Upper lobe of left lung (tissue), 6 donors: Measurements from ENCODE around the gene PREX1. TPM values are rescaled to one million over a fixed set of nuclear protein-coding genes. Genes with fewer than 3 reads are reported as not detected.

Source experiments
- ATAC-seq, 2 donors: fragments of 200-7000 bp; cut with Tn5 transposase; one replicate each; pipeline ENCODE4 v1.9.1; 2022; ENCODE audit warnings: mild to moderate bottlenecking in 2 of 2, moderate library complexity in 2 of 2; ENCODE audit not compliant: low FRiP score in 2 of 2
- DNase-seq, 2 donors: peaks; one replicate each; pipeline ENCODE4 v3.0.0-alpha.2; 2019 to 2020
- H3K27ac ChIP-seq, 4 donors: fragments of 200-600 bp; sonication (generic); one replicate each; pipeline ENCODE4 v1.5.1; 2016 to 2019
- H3K27me3 ChIP-seq, 4 donors: fragments of 200-600 bp; sonication (generic); one replicate each; pipeline ENCODE4 v1.5.1; 2017 to 2019
- H3K36me3 ChIP-seq, 4 donors: fragments of 200-600 bp; sonication (generic); one replicate each; pipeline ENCODE4 v1.5.1; 2016 to 2019
- H3K4me1 ChIP-seq, 4 donors: fragments of 200-600 bp; sonication (generic); one replicate each; pipeline ENCODE4 v1.5.1; 2018 to 2019
- H3K4me3 ChIP-seq, 4 donors: fragments of 200-600 bp; sonication (generic); one replicate each; pipeline ENCODE4 v1.5.1; 2017 to 2019; ENCODE audit warnings: mild to moderate bottlenecking in 2 of 4, moderate library complexity in 1 of 4
- H3K9me3 ChIP-seq, 4 donors: fragments of 200-600 bp; sonication (generic); one replicate each; pipeline ENCODE4 v1.5.1; 2018 to 2019
- CTCF ChIP-seq, 6 experiments: fragments of 450-650 bp in 4 of 6; fragments of 200-600 bp in 2 of 6; sonication (generic) in 2 of 6; IDR thresholded peaks; one replicate each; pipeline ENCODE4 v1.5.1; 2016 to 2019; ENCODE audit warnings: antibody characterized with exemption in 6 of 6
- EP300 ChIP-seq, 4 donors: sonication (generic); formaldehyde crosslinking; IDR thresholded peaks; one replicate each; pipeline ENCODE4 v1.5.1; 2017; ENCODE audit warnings: antibody characterized with exemption in 4 of 4, control low read depth in 2 of 4
- POLR2A ChIP-seq, 4 donors: fragments of 450-650 bp; IDR thresholded peaks; one replicate each; pipeline ENCODE4 v1.5.1; 2016 to 2017; ENCODE audit warnings: antibody characterized with exemption in 4 of 4, mild to moderate bottlenecking in 2 of 4
- POLR2AphosphoS5 ChIP-seq, 2 donors: sonication (generic); formaldehyde crosslinking; IDR thresholded peaks; one replicate each; pipeline ENCODE4 v1.5.1; 2017; ENCODE audit warnings: antibody characterized with exemption in 2 of 2
- WGBS, 2 donors: methylation state at CpG; one replicate each; pipeline ENCODE4 v1.1.5; 2017 to 2018; 5-methylcytosine and 5-hydroxymethylcytosine counted together
- total RNA-seq, 6 donors: library from RNA; depleted of rRNA in 4 of 6; stranded (reverse); fragments of >200 nt in 4 of 6; gene quantifications; one replicate each; pipeline versions ENCODE4 v1.1.0 to v1.2.1, GENCODE V29; 2016 to 2021
- donor health status: DM: no; HTN: no; CAD: no; lungs with moderate emphysema.
- donor health status: DM: no; HTN: yes; CAD: no; lungs with severe emphysema.

Gene PREX1
- total RNA-seq, 6 donors from 2014 or later, result 42.8 to 177 (median 74.6) TPM

- no peak overlapping the region for H3K4me3 ChIP-seq
- no peaks in the 10 kb centered on the region for H3K9me3 ChIP-seq
- no peaks in the 10 kb centered on the region for H3K27me3 ChIP-seq
- peaks cover 3 to 42% (median 23%) of the 10 kb centered on the region in 4 donors for H3K36me3 ChIP-seq
- H3K27ac ChIP-seq, result no peak overlapping the region
- no peak for ATAC-seq
- no peak for TF ChIP-seq POLR2A (IDR thresholded peaks at IDR 0.05)
- TF ChIP-seq CTCF (IDR thresholded peaks at IDR 0.05), result no peak
- TF ChIP-seq POLR2AphosphoS5 (IDR thresholded peaks at IDR 0.05), result no peak
- 58 to 68% methylated on average over 7 to 11 of the region's 11 CpGs for WGBS, 2 donors
- H3K4me1 ChIP-seq, result peaks cover 0 to 7% (median 0%) of the 10 kb centered on the region in 4 donors
- DNase-seq, result no peak
Measured at GRCh38 chr20:48669946-48670605, 157.7 kb downstream of the PREX1 start.

- no peaks in the 10 kb centered on the region for H3K9me3 ChIP-seq
- ATAC-seq, result peak; percentile 15 to 47
- no peak for TF ChIP-seq EP300 (IDR thresholded peaks at IDR 0.05)
- no peak for TF ChIP-seq CTCF (IDR thresholded peaks at IDR 0.05)
- no peak for TF ChIP-seq POLR2A (IDR thresholded peaks at IDR 0.05)
- TF ChIP-seq POLR2AphosphoS5 (IDR thresholded peaks at IDR 0.05), result no peak
- peak overlapping the region in 3 of 4 donors; percentile 25 to 55 (median 30) for H3K27ac ChIP-seq
- no peaks in the 10 kb centered on the region for H3K27me3 ChIP-seq
- WGBS, 2 donors, result 65 to 66% methylated on average over 2 to 10 of the region's 10 CpGs
- peak in 1 of 2 donors; percentile 80 for DNase-seq
- peaks cover 0 to 45% (median 15%) of the 10 kb centered on the region in 4 donors for H3K36me3 ChIP-seq
- peaks cover 0 to 7% (median 0%) of the 10 kb centered on the region in 4 donors for H3K4me1 ChIP-seq
- no peak overlapping the region for H3K4me3 ChIP-seq
Measured at GRCh38 chr20:48668451-48668946, 159.3 kb downstream of the PREX1 start.

- TF ChIP-seq POLR2A (IDR thresholded peaks at IDR 0.05) (no peak), EP300 (IDR thresholded peaks at IDR 0.05) (no peak), POLR2AphosphoS5 (IDR thresholded peaks at IDR 0.05) (no peak), CTCF (IDR thresholded peaks at IDR 0.05) (no peak)
- Histone ChIP-seq H3K4me3 (no peak overlapping the region), H3K27ac (no peak overlapping the region), H3K9me3 (no peaks in the 10 kb centered on the region), H3K4me1 (peaks cover 0 to 7% (median 0%) of the 10 kb centered on the region in 4 donors), H3K27me3 (no peaks in the 10 kb centered on the region), H3K36me3 (peaks cover 0 to 49% (median 13%) of the 10 kb centered on the region in 4 donors)
- ATAC-seq (no peak), DNase-seq (no peak)
- WGBS, 2 donors, result 82 to 89% methylated on average over 14 to 15 of the region's 15 CpGs
Measured at GRCh38 chr20:48667889-48668413, 159.8 kb downstream of the PREX1 start.

GRCh38 chr20:48667481-48667880 lies 160.3 kb downstream of the PREX1 start:
- WGBS, 2 donors, result 82 to 93% methylated on average over 6 of the region's 6 CpGs
- ATAC-seq (no peak), DNase-seq (no peak)
- Histone ChIP-seq H3K4me1 (peaks cover 0 to 7% (median 0%) of the 10 kb centered on the region in 4 donors), H3K27me3 (no peaks in the 10 kb centered on the region), H3K4me3 (no peak overlapping the region), H3K27ac (no peak overlapping the region), H3K36me3 (peaks cover 0 to 50% (median 15%) of the 10 kb centered on the region in 4 donors), H3K9me3 (no peaks in the 10 kb centered on the region)
- TF ChIP-seq CTCF (IDR thresholded peaks at IDR 0.05), result no peak
- no peak for TF ChIP-seq EP300 (IDR thresholded peaks at IDR 0.05)
- TF ChIP-seq POLR2A (IDR thresholded peaks at IDR 0.05), result no peak
- TF ChIP-seq POLR2AphosphoS5 (IDR thresholded peaks at IDR 0.05), result no peak
